ENCODE results near the gene ITSN1.

ITSN1 gene

GRCh38 chr21:33909756-33910155 lies 267.5 kb downstream of the ITSN1 start:
- ChIA-PET POLR2A (no interaction called here), CTCF (no interaction called here)
- DNase-seq (ENCODE audit: low read depth, low spot score): no peak
- no peak for TF ChIP-seq CTCF (IDR thresholded peaks at IDR 0.05; ENCODE audit: insufficient read depth, low read length, missing control alignments)
- no peak overlapping the region for H3K4me3 ChIP-seq (ENCODE audit: low read depth, low read length)

GRCh38 chr21:33914188-33914587 lies 271.9 kb downstream of the ITSN1 start:
- POLR2A ChIA-PET: no interaction called here
- no peak for TF ChIP-seq CTCF (IDR thresholded peaks at IDR 0.05; ENCODE audit: insufficient read depth, low read length, missing control alignments)
- CTCF ChIA-PET: interaction anchor here (1.7 to 14.5 kb wide), 3 partner anchors 9 to 448 kb away, joined by 7 to 500 read pairs (median 20); no protein-coding TSS in a partner anchor
- no peak overlapping the region for H3K4me3 ChIP-seq (ENCODE audit: low read depth, low read length)
- no peak for DNase-seq (ENCODE audit: low read depth, low spot score)

GRCh38 chr21:33915368-33916199 lies 273.3 kb downstream of the ITSN1 start, which contains the start of gene ATP5PO:
Gene ATP5PO, minus strand, starts transcription at chr21:33915804. Its CDS starts 41 bp downstream, at chr21:33915763.
- peak within 1 kb of the TSS; percentile 97 for H3K4me3 ChIP-seq (ENCODE audit: low read depth, low read length)
- TF ChIP-seq CTCF (IDR thresholded peaks at IDR 0.05; ENCODE audit: insufficient read depth, low read length, missing control alignments): no peak
- ChIA-PET CTCF (interaction anchor here (0.7 to 14.5 kb wide), 5 partner anchors 8 to 452 kb away, joined by 3 to 500 read pairs (median 7); no protein-coding TSS in a partner anchor), POLR2A (no interaction called here)
- peak; percentile 85 for DNase-seq (ENCODE audit: low read depth, low spot score)

- ChIA-PET POLR2A (no interaction called here), CTCF (interaction anchor here (14.5 kb wide), 1 partner anchor 429 kb away, joined by 500 read pairs; no protein-coding TSS in a partner anchor)
- H3K4me3 ChIP-seq (ENCODE audit: low read depth, low read length): peak overlapping the region; percentile 97
- TF ChIP-seq CTCF (IDR thresholded peaks at IDR 0.05; ENCODE audit: insufficient read depth, low read length, missing control alignments): no peak
- no peak for DNase-seq (ENCODE audit: low read depth, low spot score)
Observed at GRCh38 chr21:33916200-33916567, 273.9 kb downstream of the ITSN1 start.

DNA sequence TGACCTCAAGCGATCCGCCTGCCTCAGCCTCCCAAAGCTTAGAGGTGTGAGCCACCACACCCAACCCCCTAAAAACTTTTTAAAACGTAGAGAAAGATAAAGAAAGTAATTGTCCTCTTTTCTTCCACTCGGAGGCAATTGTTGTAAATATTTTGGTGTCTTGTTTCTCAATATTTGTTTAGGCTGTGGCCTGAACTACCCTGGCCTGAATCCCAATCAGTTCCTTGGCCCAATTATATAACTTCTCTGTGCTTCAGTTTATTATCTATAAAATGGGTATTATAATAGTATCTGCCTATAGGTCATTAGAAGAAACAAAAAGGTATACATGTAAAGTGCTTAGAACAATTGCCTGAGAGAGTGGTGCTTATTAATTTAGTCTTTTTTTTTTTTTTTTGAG lies 275.1 kb downstream of the ITSN1 start:
- TF ChIP-seq CTCF (IDR thresholded peaks at IDR 0.05; ENCODE audit: insufficient read depth, low read length, missing control alignments): no peak
- ChIA-PET POLR2A (no interaction called here), CTCF (interaction anchor here (0.9 to 14.5 kb wide), 2 partner anchors 427 to 450 kb away, joined by 3 to 500 read pairs; no protein-coding TSS in a partner anchor)
- H3K4me3 ChIP-seq (ENCODE audit: low read depth, low read length): no peak overlapping the region
- no peak for DNase-seq (ENCODE audit: low read depth, low spot score)

GRCh38 chr21:33924079-33924765 lies 281.9 kb downstream of the ITSN1 start:
- TF ChIP-seq CTCF (IDR thresholded peaks at IDR 0.05; ENCODE audit: insufficient read depth, low read length, missing control alignments): peak; percentile 88
- ChIA-PET POLR2A (interaction anchor here (1.3 to 1.5 kb wide), 3 partner anchors 52 to 424 kb away, joined by 4 to 6 read pairs (median 5); partner anchors contain the start of genes MRPS6 and SLC5A3), CTCF (interaction anchor here (0.6 to 14.5 kb wide), 66 partner anchors 9 to 707 kb away, joined by 3 to 500 read pairs (median 5); partner anchors contain the start of genes ATP5PO, MRPS6 and SLC5A3)
- H3K4me3 ChIP-seq (ENCODE audit: low read depth, low read length): no peak overlapping the region
- DNase-seq (ENCODE audit: low read depth, low spot score): no peak

Data from AG04449 (cell line).